Aorta (tissue), 5 donors: ENCODE measurements around the gene EFCAB5. TPM values are rescaled to one million over a fixed set of nuclear protein-coding genes. Genes with fewer than 3 reads are reported as not detected.
"Not testable (repeated sequence)": the region's sequence is repeated elsewhere in the genome, so short reads cannot be mapped to it uniquely, and the experiment has no call there.

ENCODE experiments used
- ATAC-seq: fragments of 200-7000 bp; cut with Tn5 transposase; one replicate; pipeline ENCODE4 v1.9.1; 2022; ENCODE audit warnings: moderate library complexity; ENCODE audit not compliant: low FRiP score
- DNase-seq, 2 donors: peaks; one replicate each; pipeline ENCODE4 v3.0.0-alpha.2; 2020
- H3K27ac ChIP-seq, 2 donors: one replicate each; pipeline ENCODE4 v1.5.1; 2013; ENCODE audit warnings: low read length in 2 of 2, mild to moderate bottlenecking in 2 of 2, moderate library complexity in 2 of 2, control low read depth in 1 of 2, inconsistent platforms in 1 of 2, low read depth in 1 of 2
- H3K27me3 ChIP-seq, 2 donors: one replicate each; pipeline ENCODE4 v1.6.1; 2013; ENCODE audit warnings: control low read depth in 1 of 2, low read length in 1 of 2, mild to moderate bottlenecking in 1 of 2, moderate library complexity in 1 of 2; ENCODE audit not compliant: insufficient read depth in 2 of 2, control insufficient read depth in 1 of 2
- H3K36me3 ChIP-seq, 2 donors: one replicate each; pipeline ENCODE4 v1.6.1; 2013; ENCODE audit warnings: control low read depth in 1 of 2, low read length in 1 of 2, mild to moderate bottlenecking in 1 of 2; ENCODE audit not compliant: insufficient read depth in 2 of 2, control insufficient read depth in 1 of 2
- H3K4me1 ChIP-seq, 2 donors: one replicate each; pipeline ENCODE4 v1.6.1; 2013; ENCODE audit warnings: low read length in 2 of 2, control low read depth in 1 of 2, mild to moderate bottlenecking in 1 of 2, moderate library complexity in 1 of 2; ENCODE audit not compliant: insufficient read depth in 2 of 2, control insufficient read depth in 1 of 2
- H3K4me3 ChIP-seq, 2 donors: one replicate each; pipeline ENCODE4 v1.5.1; 2013; ENCODE audit warnings: low read length in 2 of 2, control low read depth in 1 of 2, mild to moderate bottlenecking in 1 of 2
- H3K9me3 ChIP-seq: one replicate; pipeline ENCODE4 v1.6.1; 2013; ENCODE audit warnings: mild to moderate bottlenecking, low read length; ENCODE audit not compliant: control insufficient read depth
- WGBS, 2 donors: extraction: QIAGEN DNeasy Blood & Tissue Kit; methylation state at CpG; one replicate each; pipeline ENCODE4 v1.1.7; 2013; 5-methylcytosine and 5-hydroxymethylcytosine counted together
- intact Hi-C, 2 donors: fragments of 100-400 bp; cut with DNase I; formaldehyde crosslinking; loops; one replicate each; pipeline versions ENCODE4 v1.14.2 to v1.15.0; 2022
- long read RNA-seq, 2 donors: library from polyadenylated mRNA; unstranded; transcript quantifications; one replicate each; pipeline ENCODE4 v2.0.0, GENCODE V29; 2020 to 2021
- polyA plus RNA-seq, 2 donors: library from polyadenylated mRNA; stranded (reverse); fragments of 200-250 nt; gene quantifications; one replicate each; pipeline ENCODE4 v1.2.3, GENCODE V29; 2013
- total RNA-seq, 2 donors: library from RNA; stranded (reverse); fragmentation: NEBNext Ultra II Directional; extraction: Animal tissue kit (Norgen Biotek cat#: 25700); gene quantifications; one replicate each; pipeline ENCODE4 v1.2.1, GENCODE V29; 2021
- donor health status: healthy with polysubstance abuse.
- donor health status: Bipolar disorder and iron deficiency.
- donor health status: DM: no; HTN: no; CAD: no.
- donor health status: DM: no; HTN: no; CAD: no.
- donor health status: DM: yes; HTN: yes; CAD: no.

Gene EFCAB5
- total RNA-seq, result 1 to 10 TPM in 1 of 2 donors, under 1 TPM in 1; 0.42 to 1.1 TPM
- polyA plus RNA-seq, result not detected
- long read RNA-seq, donor 1, result 0 reads
- long read RNA-seq, donor 2, partial matches to known transcripts, result 0 of 1 reads
- long read RNA-seq, donor 2, other reads (novel, unspliced or antisense), result 1 of 1 reads

GRCh38 chr17:29941334-29941733 is at the start of gene EFCAB5:
Gene EFCAB5, plus strand, starts transcription at chr17:29941634. Its CDS starts 163 bp downstream, at chr17:29941797.
- DNase-seq (no peak), ATAC-seq (no peak)
- WGBS, 2 donors, result 77 to 78% methylated on average over 1 of the region's 1 CpG
- Histone ChIP-seq H3K27ac (no peak within 1 kb of the TSS), H3K9me3 (no peaks in the 10 kb centered on the region), H3K4me1 (no peaks in the 10 kb centered on the region), H3K27me3 (no peaks in the 10 kb centered on the region), H3K36me3 (no peaks in the 10 kb centered on the region), H3K4me3 (no peak within 1 kb of the TSS)
- intact Hi-C loops, result no loop called here

- DNase-seq, result no peak
- Histone ChIP-seq H3K4me3 (no peak overlapping the region), H3K27me3 (no peaks in the 10 kb centered on the region), H3K36me3 (no peaks in the 10 kb centered on the region), H3K4me1 (no peaks in the 10 kb centered on the region), H3K27ac (no peak overlapping the region), H3K9me3 (no peaks in the 10 kb centered on the region)
- ATAC-seq, result no peak
- intact Hi-C loops, result no loop called here
Measured at GRCh38 chr17:29892201-29892600, 49.2 kb upstream of the EFCAB5 start.

GRCh38 chr17:29897136-29897535 is 44.3 kb upstream of the EFCAB5 start:
- WGBS, 2 donors, result 96 to 97% methylated on average over 4 of the region's 4 CpGs
- ATAC-seq, H3K4me3 ChIP-seq, DNase-seq, H3K27ac ChIP-seq, H3K27me3 ChIP-seq, H3K9me3 ChIP-seq, H3K36me3 ChIP-seq, H3K4me1 ChIP-seq, intact Hi-C loops: not testable (repeated sequence)

GRCh38 chr17:29903471-29903870 is 38.0 kb upstream of the EFCAB5 start:
- DNase-seq, result no peak
- H3K36me3 ChIP-seq, result no peaks in the 10 kb centered on the region
- no peak overlapping the region for H3K4me3 ChIP-seq
- no peaks in the 10 kb centered on the region for H3K9me3 ChIP-seq
- no peaks in the 10 kb centered on the region for H3K27me3 ChIP-seq
- H3K4me1 ChIP-seq, result no peaks in the 10 kb centered on the region
- no peak overlapping the region for H3K27ac ChIP-seq
- intact Hi-C loops, result no loop called here
- WGBS, 2 donors, result 90 to 91% methylated on average over 2 of the region's 2 CpGs
- ATAC-seq, result no peak

DNA sequence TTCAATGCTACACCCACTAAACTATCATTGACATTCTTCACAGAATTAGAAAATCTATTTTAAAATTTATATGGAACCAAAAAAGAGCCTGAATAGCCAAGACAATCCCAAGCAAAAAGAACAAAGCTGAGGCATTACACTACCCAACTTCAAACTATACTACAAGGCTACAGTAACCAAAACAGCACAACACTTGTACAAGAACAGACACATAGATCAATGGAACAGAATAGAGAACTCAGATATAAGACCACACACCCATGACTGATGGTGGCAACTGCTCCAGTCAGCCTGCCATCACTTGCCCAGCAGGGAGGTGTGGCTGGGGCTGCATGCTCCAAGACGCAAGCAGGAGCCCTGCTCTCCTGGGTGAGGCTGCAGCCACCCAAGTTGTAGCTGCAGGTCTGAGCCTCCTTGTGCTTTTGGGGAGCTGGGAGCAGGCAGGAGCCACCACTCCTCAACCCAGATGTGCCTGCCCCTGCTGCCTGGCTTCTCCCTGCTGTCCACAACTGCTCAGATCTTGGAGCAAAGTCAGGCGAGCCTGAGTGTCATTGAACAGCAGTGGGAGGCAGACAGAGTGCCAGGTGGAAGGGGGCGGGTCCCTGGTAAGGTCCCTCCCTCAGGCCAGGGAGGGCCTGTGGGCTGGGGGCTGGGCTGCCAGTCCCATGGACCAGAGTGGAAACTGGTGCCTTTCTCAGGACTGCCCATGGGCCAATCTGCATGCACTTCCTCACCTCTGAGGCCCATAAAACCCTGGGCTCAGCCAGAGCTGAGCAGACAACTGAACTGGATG is 36.2 kb upstream of the EFCAB5 start:
- no peaks in the 10 kb centered on the region for H3K4me1 ChIP-seq
- no peaks in the 10 kb centered on the region for H3K9me3 ChIP-seq
- no peak for DNase-seq
- WGBS, 2 donors, result 95 to 100% methylated on average over 3 of the region's 3 CpGs
- H3K27me3 ChIP-seq, result no peaks in the 10 kb centered on the region
- intact Hi-C loops, result no loop called here
- no peak overlapping the region for H3K27ac ChIP-seq
- H3K4me3 ChIP-seq, result no peak overlapping the region
- ATAC-seq, result no peak
- H3K36me3 ChIP-seq, result no peaks in the 10 kb centered on the region

- Histone ChIP-seq H3K27ac (no peak overlapping the region), H3K27me3 (no peaks in the 10 kb centered on the region), H3K9me3 (no peaks in the 10 kb centered on the region), H3K4me3 (no peak overlapping the region), H3K4me1 (no peaks in the 10 kb centered on the region), H3K36me3 (no peaks in the 10 kb centered on the region)
- DNase-seq (no peak), ATAC-seq (no peak)
- intact Hi-C loops, result no loop called here
- 96 to 99% methylated on average over 3 of the region's 3 CpGs for WGBS, 2 donors
Measured at GRCh38 chr17:29905879-29906167, 35.6 kb upstream of the EFCAB5 start.

DNA sequence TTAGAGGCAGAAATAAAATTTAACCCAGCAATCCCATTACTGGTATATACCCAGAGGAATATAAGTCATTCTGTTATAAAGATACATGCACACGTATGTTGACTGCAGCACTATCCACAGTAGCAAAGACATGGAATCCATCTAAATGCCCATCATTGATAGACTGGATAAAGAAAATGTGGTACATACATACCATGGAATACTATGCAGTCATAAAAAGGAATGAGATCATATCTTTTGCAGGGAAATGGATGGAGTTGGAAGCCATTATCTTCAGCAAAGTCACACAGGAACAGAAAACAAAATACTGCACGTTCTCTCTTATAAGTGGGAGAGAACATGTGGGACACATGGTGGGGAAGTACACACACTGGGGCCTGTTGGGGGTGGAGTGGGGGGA is 34.5 kb upstream of the EFCAB5 start:
- H3K4me3 ChIP-seq, result no peak overlapping the region
- intact Hi-C loops, result no loop called here
- H3K27me3 ChIP-seq, result no peaks in the 10 kb centered on the region
- H3K36me3 ChIP-seq, result no peaks in the 10 kb centered on the region
- H3K27ac ChIP-seq, result no peak overlapping the region
- H3K4me1 ChIP-seq, result no peaks in the 10 kb centered on the region
- ATAC-seq (no peak), DNase-seq (no peak)
- H3K9me3 ChIP-seq, result no peaks in the 10 kb centered on the region
- 91 to 100% methylated on average over 2 of the region's 2 CpGs for WGBS, 2 donors

DNA sequence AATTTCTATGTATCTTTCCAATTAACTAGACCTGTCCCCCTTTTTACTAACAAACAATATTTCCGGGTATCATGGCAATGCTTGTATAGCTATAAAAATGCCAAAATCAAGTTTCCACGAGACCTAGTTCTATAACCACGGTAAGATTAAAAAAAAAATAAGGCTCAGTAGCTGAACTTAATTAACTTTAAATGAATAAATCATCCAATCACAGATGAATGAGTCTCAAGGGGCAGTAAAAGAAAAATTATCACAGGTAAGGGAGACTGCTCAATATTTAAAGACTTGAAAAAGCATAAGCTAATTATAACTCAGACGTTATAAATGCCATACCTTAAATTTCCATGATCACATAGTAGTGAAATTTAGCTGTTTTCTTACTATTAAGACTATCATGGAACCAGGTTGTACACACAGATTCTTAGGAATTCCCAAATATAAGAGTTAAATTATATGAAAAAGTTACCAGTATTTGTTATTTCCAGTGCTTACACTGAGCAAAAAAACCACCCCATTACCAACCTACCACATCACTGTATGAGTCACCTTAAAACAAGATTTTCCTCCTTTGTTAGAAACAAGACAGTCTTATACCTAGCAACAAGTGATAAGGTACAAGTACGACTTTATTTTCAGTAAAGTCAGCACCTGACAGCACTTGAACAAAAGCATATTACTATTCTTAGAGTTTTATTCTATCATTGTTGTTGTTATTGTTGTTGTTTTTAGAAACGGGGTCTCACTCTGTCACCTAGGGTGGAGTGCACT is 32.0 kb upstream of the EFCAB5 start:
- intact Hi-C loops, result no loop called here
- Histone ChIP-seq H3K27ac (no peak overlapping the region), H3K27me3 (no peaks in the 10 kb centered on the region), H3K36me3 (no peaks in the 10 kb centered on the region), H3K4me1 (no peaks in the 10 kb centered on the region), H3K9me3 (no peaks in the 10 kb centered on the region), H3K4me3 (no peak overlapping the region)
- DNase-seq (no peak), ATAC-seq (no peak)
- WGBS, 2 donors, result 78 to 81% methylated on average over 6 of the region's 6 CpGs

DNA sequence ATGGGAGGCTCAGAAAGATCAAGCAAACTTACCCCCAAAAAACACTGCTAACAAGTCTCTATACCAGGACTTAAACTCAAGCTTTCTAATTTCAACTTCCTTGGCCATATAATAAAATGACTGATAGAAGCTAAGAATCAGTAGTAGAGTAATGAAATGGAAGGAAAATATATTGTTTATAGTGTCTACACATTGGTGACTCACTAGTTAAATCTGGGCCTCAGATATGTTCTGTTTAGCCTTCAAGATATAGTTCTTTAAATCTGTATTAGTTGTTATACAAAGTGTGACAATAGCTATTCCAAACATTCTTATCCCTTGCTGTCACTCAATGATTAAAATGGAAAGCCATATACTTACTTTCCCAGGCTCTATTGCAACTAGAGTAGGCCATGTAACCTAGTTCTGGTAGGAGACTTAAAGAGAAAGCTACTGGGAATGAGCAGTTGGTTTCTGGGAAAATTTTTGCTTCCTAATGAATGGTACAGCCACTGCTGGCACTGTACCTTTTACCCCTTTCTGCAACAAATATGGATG is 29.7 kb upstream of the EFCAB5 start:
- H3K4me3 ChIP-seq, result no peak overlapping the region
- no peak for ATAC-seq
- intact Hi-C loops, result no loop called here

More for the DNA sequence above, 29.7 kb upstream of the EFCAB5 start:
- Histone ChIP-seq H3K36me3 (no peaks in the 10 kb centered on the region), H3K9me3 (no peaks in the 10 kb centered on the region), H3K4me1 (no peaks in the 10 kb centered on the region), H3K27ac (no peak overlapping the region), H3K27me3 (no peaks in the 10 kb centered on the region)
- no peak for DNase-seq
